ENCODE measurements around the gene FBRS.

The FBRS gene

GRCh38 chr16:30645727-30646126 is 12.5 kb upstream of the FBRS start:
- Histone ChIP-seq H3K9ac (ENCODE audit: low read length in 2 of 2) (no peak overlapping the region), H3K4me3 (ENCODE audit: low read length in 2 of 2) (no peak overlapping the region), H3K36me3 (ENCODE audit: control insufficient read depth in 2 of 2, insufficient read depth in 2 of 2, low read length in 2 of 2) (no peaks in the 10 kb centered on the region), H3K27me3 (ENCODE audit: control insufficient read depth in 1 of 2, insufficient read depth in 2 of 2, low read length in 2 of 2) (no peaks in the 10 kb centered on the region), H3K9me3 (ENCODE audit: control insufficient read depth in 2 of 2, low read length in 2 of 2) (no peaks in the 10 kb centered on the region), H3K4me1 (ENCODE audit: control insufficient read depth, insufficient read depth, low read length) (peaks cover 8% of the 10 kb centered on the region), H3K27ac (ENCODE audit: low read length) (no peak overlapping the region)

GRCh38 chr16:30647274-30647571 is 11.0 kb upstream of the FBRS start:
- no peak overlapping the region for H3K9ac ChIP-seq (ENCODE audit: low read length in 2 of 2)
- H3K4me1 ChIP-seq (ENCODE audit: control insufficient read depth, insufficient read depth, low read length): peaks cover 14% of the 10 kb centered on the region
- no peaks in the 10 kb centered on the region for H3K36me3 ChIP-seq (ENCODE audit: control insufficient read depth in 2 of 2, insufficient read depth in 2 of 2, low read length in 2 of 2)

GRCh38 chr16:30649725-30650368 is 8.4 kb upstream of the FBRS start:
- H3K4me3 ChIP-seq (ENCODE audit: low read length in 2 of 2): peak overlapping the region; percentile 84 to 96
- peak overlapping the region; percentile 80 to 89 for H3K9ac ChIP-seq (ENCODE audit: low read length in 2 of 2)
- peaks cover 16 to 21% of the 10 kb centered on the region in 2 donors for H3K36me3 ChIP-seq (ENCODE audit: control insufficient read depth in 2 of 2, insufficient read depth in 2 of 2, low read length in 2 of 2)
- H3K9me3 ChIP-seq (ENCODE audit: control insufficient read depth in 2 of 2, low read length in 2 of 2): no peaks in the 10 kb centered on the region
- H3K27ac ChIP-seq (ENCODE audit: low read length): peak overlapping the region; percentile 97
- H3K27me3 ChIP-seq (ENCODE audit: control insufficient read depth in 1 of 2, insufficient read depth in 2 of 2, low read length in 2 of 2): no peaks in the 10 kb centered on the region
- H3K4me1 ChIP-seq (ENCODE audit: control insufficient read depth, insufficient read depth, low read length): peaks cover 27% of the 10 kb centered on the region

More at GRCh38 chr16:30647274-30647571, 11.0 kb upstream of the FBRS start:
- Histone ChIP-seq H3K4me3 (ENCODE audit: low read length in 2 of 2) (no peak overlapping the region), H3K9me3 (ENCODE audit: control insufficient read depth in 2 of 2, low read length in 2 of 2) (no peaks in the 10 kb centered on the region), H3K27me3 (ENCODE audit: control insufficient read depth in 1 of 2, insufficient read depth in 2 of 2, low read length in 2 of 2) (no peaks in the 10 kb centered on the region), H3K27ac (ENCODE audit: low read length) (no peak overlapping the region)

GRCh38 chr16:30650369-30651123 is 7.7 kb upstream of the FBRS start, which contains the start of gene PRR14:
PRR14 (plus strand) TSS chr16:30650960; CDS start chr16:30651646, 686 bp downstream.
- Histone ChIP-seq H3K36me3 (ENCODE audit: control insufficient read depth in 2 of 2, insufficient read depth in 2 of 2, low read length in 2 of 2) (peaks cover 23 to 27% of the 10 kb centered on the region in 2 donors), H3K9ac (ENCODE audit: low read length in 2 of 2) (peak within 1 kb of the TSS; percentile 95 to 98), H3K4me3 (ENCODE audit: low read length in 2 of 2) (peak within 1 kb of the TSS; percentile 87 to 96), H3K27ac (ENCODE audit: low read length) (peak within 1 kb of the TSS; percentile 97), H3K27me3 (ENCODE audit: control insufficient read depth in 1 of 2, insufficient read depth in 2 of 2, low read length in 2 of 2) (no peaks in the 10 kb centered on the region), H3K4me1 (ENCODE audit: control insufficient read depth, insufficient read depth, low read length) (peaks cover 27% of the 10 kb centered on the region), H3K9me3 (ENCODE audit: control insufficient read depth in 2 of 2, low read length in 2 of 2) (no peaks in the 10 kb centered on the region)

GRCh38 chr16:30651124-30652004 is 6.9 kb upstream of the FBRS start:
- H3K4me1 ChIP-seq (ENCODE audit: control insufficient read depth, insufficient read depth, low read length): peaks cover 27% of the 10 kb centered on the region
- peak overlapping the region; percentile 95 to 98 for H3K9ac ChIP-seq (ENCODE audit: low read length in 2 of 2)
- no peaks in the 10 kb centered on the region for H3K27me3 ChIP-seq (ENCODE audit: control insufficient read depth in 1 of 2, insufficient read depth in 2 of 2, low read length in 2 of 2)
- H3K9me3 ChIP-seq (ENCODE audit: control insufficient read depth in 2 of 2, low read length in 2 of 2): no peaks in the 10 kb centered on the region
- H3K4me3 ChIP-seq (ENCODE audit: low read length in 2 of 2): peak overlapping the region; percentile 87 to 96
- peaks cover 28 to 31% of the 10 kb centered on the region in 2 donors for H3K36me3 ChIP-seq (ENCODE audit: control insufficient read depth in 2 of 2, insufficient read depth in 2 of 2, low read length in 2 of 2)
- H3K27ac ChIP-seq (ENCODE audit: low read length): peak overlapping the region; percentile 97

- H3K36me3 ChIP-seq (ENCODE audit: control insufficient read depth in 2 of 2, insufficient read depth in 2 of 2, low read length in 2 of 2): peaks cover 31% of the 10 kb centered on the region in 2 donors
- peak overlapping the region; percentile 97 for H3K27ac ChIP-seq (ENCODE audit: low read length)
- H3K4me3 ChIP-seq (ENCODE audit: low read length in 2 of 2): peak overlapping the region; percentile 87 to 96
- peaks cover 32% of the 10 kb centered on the region for H3K4me1 ChIP-seq (ENCODE audit: control insufficient read depth, insufficient read depth, low read length)
- peak overlapping the region; percentile 78 to 98 for H3K9ac ChIP-seq (ENCODE audit: low read length in 2 of 2)
- H3K27me3 ChIP-seq (ENCODE audit: control insufficient read depth in 1 of 2, insufficient read depth in 2 of 2, low read length in 2 of 2): no peaks in the 10 kb centered on the region
- no peaks in the 10 kb centered on the region for H3K9me3 ChIP-seq (ENCODE audit: control insufficient read depth in 2 of 2, low read length in 2 of 2)
Observed at GRCh38 chr16:30652005-30652296, 6.3 kb upstream of the FBRS start.

GRCh38 chr16:30652718-30653117 is 5.5 kb upstream of the FBRS start:
- Histone ChIP-seq H3K9me3 (ENCODE audit: control insufficient read depth in 2 of 2, low read length in 2 of 2) (no peaks in the 10 kb centered on the region), H3K4me3 (ENCODE audit: low read length in 2 of 2) (peak overlapping the region in 1 of 2 donors; percentile 96), H3K27me3 (ENCODE audit: control insufficient read depth in 1 of 2, insufficient read depth in 2 of 2, low read length in 2 of 2) (no peaks in the 10 kb centered on the region), H3K27ac (ENCODE audit: low read length) (no peak overlapping the region), H3K36me3 (ENCODE audit: control insufficient read depth in 2 of 2, insufficient read depth in 2 of 2, low read length in 2 of 2) (peaks cover 31% of the 10 kb centered on the region in 2 donors), H3K9ac (ENCODE audit: low read length in 2 of 2) (peak overlapping the region in 1 of 2 donors; percentile 98), H3K4me1 (ENCODE audit: control insufficient read depth, insufficient read depth, low read length) (peaks cover 39% of the 10 kb centered on the region)

GRCh38 chr16:30654856-30655255 is 3.4 kb upstream of the FBRS start:
- H3K36me3 ChIP-seq (ENCODE audit: control insufficient read depth in 2 of 2, insufficient read depth in 2 of 2, low read length in 2 of 2): peaks cover 31% of the 10 kb centered on the region in 2 donors
- peaks cover 39% of the 10 kb centered on the region for H3K4me1 ChIP-seq (ENCODE audit: control insufficient read depth, insufficient read depth, low read length)
- H3K27ac ChIP-seq (ENCODE audit: low read length): no peak overlapping the region
- no peaks in the 10 kb centered on the region for H3K9me3 ChIP-seq (ENCODE audit: control insufficient read depth in 2 of 2, low read length in 2 of 2)
- no peak overlapping the region for H3K4me3 ChIP-seq (ENCODE audit: low read length in 2 of 2)
- H3K27me3 ChIP-seq (ENCODE audit: control insufficient read depth in 1 of 2, insufficient read depth in 2 of 2, low read length in 2 of 2): no peaks in the 10 kb centered on the region
- no peak overlapping the region for H3K9ac ChIP-seq (ENCODE audit: low read length in 2 of 2)

GRCh38 chr16:30655815-30656347 is 2.4 kb upstream of the FBRS start:
- no peak overlapping the region for H3K4me3 ChIP-seq (ENCODE audit: low read length in 2 of 2)
- no peaks in the 10 kb centered on the region for H3K27me3 ChIP-seq (ENCODE audit: control insufficient read depth in 1 of 2, insufficient read depth in 2 of 2, low read length in 2 of 2)
- peaks cover 31% of the 10 kb centered on the region in 2 donors for H3K36me3 ChIP-seq (ENCODE audit: control insufficient read depth in 2 of 2, insufficient read depth in 2 of 2, low read length in 2 of 2)
- H3K27ac ChIP-seq (ENCODE audit: low read length): peak overlapping the region; percentile 46
- H3K9me3 ChIP-seq (ENCODE audit: control insufficient read depth in 2 of 2, low read length in 2 of 2): no peaks in the 10 kb centered on the region
- peaks cover 44% of the 10 kb centered on the region for H3K4me1 ChIP-seq (ENCODE audit: control insufficient read depth, insufficient read depth, low read length)
- H3K9ac ChIP-seq (ENCODE audit: low read length in 2 of 2): no peak overlapping the region

GRCh38 chr16:30656388-30656787 is 1.8 kb upstream of the FBRS start:
- peak overlapping the region in 1 of 2 donors; percentile 61 for H3K9ac ChIP-seq (ENCODE audit: low read length in 2 of 2)
- peaks cover 35% of the 10 kb centered on the region in 2 donors for H3K36me3 ChIP-seq (ENCODE audit: control insufficient read depth in 2 of 2, insufficient read depth in 2 of 2, low read length in 2 of 2)
- H3K27me3 ChIP-seq (ENCODE audit: control insufficient read depth in 1 of 2, insufficient read depth in 2 of 2, low read length in 2 of 2): no peaks in the 10 kb centered on the region
- no peaks in the 10 kb centered on the region for H3K9me3 ChIP-seq (ENCODE audit: control insufficient read depth in 2 of 2, low read length in 2 of 2)
- H3K4me3 ChIP-seq (ENCODE audit: low read length in 2 of 2): no peak overlapping the region
- H3K4me1 ChIP-seq (ENCODE audit: control insufficient read depth, insufficient read depth, low read length): peaks cover 50% of the 10 kb centered on the region
- peak overlapping the region; percentile 85 for H3K27ac ChIP-seq (ENCODE audit: low read length)

Measured in stomach smooth muscle (tissue), 2 donors.